Smooth muscle cell (in vitro differentiated cells): ENCODE results near the gene APP. TPM values are rescaled to one million over a fixed set of nuclear protein-coding genes. Genes with fewer than 3 reads are reported as not detected.
A peak's percentile ranks its signal among the peaks of the same experiment; 100 is the strongest.

Experiments
- DNase-seq: peaks from one replicate; lab custom pipeline; 2025; ENCODE audit not compliant: unreplicated experiment; lab: John Stamatoyannopoulos, UW
- H2AFZ ChIP-seq: fragments of 200-600 bp; sonication (generic); 2 replicates; pipeline ENCODE4 v1.6.0; 2016; ENCODE audit warnings: antibody characterized with exemption, low read depth, mild to moderate bottlenecking
- H3F3A ChIP-seq: fragments of 200-600 bp; sonication (generic); 2 replicates; pipeline ENCODE4 v1.6.0; 2017; ENCODE audit warnings: antibody characterized with exemption, low read depth
- H3K27ac ChIP-seq: fragments of 200-600 bp; sonication (generic); 2 replicates; pipeline ENCODE4 v1.5.1; 2016; ENCODE audit warnings: low read depth, mild to moderate bottlenecking
- H3K27me3 ChIP-seq: fragments of 200-600 bp; sonication (generic); 2 replicates; pipeline ENCODE4 v1.6.1; 2016; ENCODE audit warnings: low read depth, mild to moderate bottlenecking
- H3K36me3 ChIP-seq: fragments of 200-600 bp; sonication (generic); 2 replicates; pipeline ENCODE4 v1.5.1; 2016; ENCODE audit warnings: low read depth
- H3K4me1 ChIP-seq: fragments of 200-600 bp; sonication (generic); 2 replicates; pipeline ENCODE4 v1.5.1; 2016; ENCODE audit warnings: low read depth
- H3K4me2 ChIP-seq: fragments of 200-600 bp; sonication (generic); 2 replicates; pipeline ENCODE4 v1.6.0; 2016; ENCODE audit warnings: mild to moderate bottlenecking
- H3K4me3 ChIP-seq: fragments of 200-600 bp; sonication (generic); 2 replicates; pipeline ENCODE4 v1.5.1; 2016; ENCODE audit warnings: mild to moderate bottlenecking
- H3K79me2 ChIP-seq: fragments of 200-600 bp; sonication (generic); 2 replicates; pipeline ENCODE4 v1.6.0; 2016; ENCODE audit warnings: low read depth, mild to moderate bottlenecking
- H3K9ac ChIP-seq: fragments of 200-600 bp; sonication (generic); 2 replicates; pipeline ENCODE4 v1.6.0; 2016; ENCODE audit warnings: low read depth
- H3K9me3 ChIP-seq: fragments of 200-600 bp; sonication (generic); replicated peaks from 2 replicates; pipeline ENCODE4 v1.5.1; 2016; ENCODE audit warnings: low read depth
- H4K20me1 ChIP-seq: fragments of 200-600 bp; sonication (generic); 2 replicates; pipeline ENCODE4 v1.6.0; 2016; ENCODE audit warnings: low read depth
- WGBS: methylation state at CpG from one replicate; pipeline ENCODE4 v1.1.7; 2016; ENCODE audit warnings: low lambda C conversion rate; 5-methylcytosine and 5-hydroxymethylcytosine counted together
- polyA plus RNA-seq: library from polyadenylated mRNA; unstranded; fragments of >200 nt; fragmentation: Nextera tagmentation; extraction: Ambion mirVana; gene quantifications from 2 replicates; pipeline ENCODE4 v1.2.1, GENCODE V29; 2016
- total RNA-seq: library from RNA; depleted of rRNA; stranded (reverse); fragments of >200 nt; gene quantifications from 2 replicates; pipeline ENCODE4 v1.2.3, GENCODE V29; 2014
- TF ChIP-seq, protein P1 (sequence below): fragments of 200-600 bp; sonication (generic); IDR thresholded peaks from 2 replicates; pipeline ENCODE4 v1.5.1; 2017; ENCODE audit warnings: borderline replicate concordance, mild to moderate bottlenecking, antibody characterized with exemption; ENCODE audit not compliant: insufficient read depth, poor library complexity, severe bottlenecking

The APP gene
- total and polyA plus RNA-seq, 2 experiments from 2014 or later, result 65.3 to 459 TPM

DNA sequence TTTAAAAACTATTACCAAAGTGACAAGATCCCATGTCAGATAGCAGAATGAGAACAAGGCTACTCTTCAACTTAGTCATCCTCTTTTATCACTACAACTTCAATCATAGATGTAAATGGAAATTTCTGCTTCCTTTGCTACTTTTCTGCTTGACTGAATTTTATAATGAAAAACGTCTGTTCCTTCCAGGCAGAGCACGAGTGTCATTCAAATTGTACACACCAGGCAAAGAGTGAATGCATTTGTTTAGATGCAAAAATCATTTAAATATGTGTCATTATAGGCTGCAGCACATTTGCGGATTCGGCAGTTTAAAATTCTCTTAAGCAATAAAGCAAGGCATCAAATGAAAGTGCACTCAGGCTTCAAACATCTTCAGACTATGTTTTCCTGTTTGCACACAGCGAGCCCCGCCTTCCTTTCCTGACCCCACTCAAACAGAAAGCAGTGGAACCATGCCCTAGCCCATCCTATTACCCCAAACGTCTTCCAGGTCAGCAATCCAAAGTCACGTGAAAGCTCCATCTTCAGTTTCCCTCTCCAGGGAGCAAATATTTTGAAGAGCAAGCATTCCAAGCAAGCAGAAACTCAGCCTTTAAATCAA, 99.6 kb downstream of the APP start:
- Histone ChIP-seq H3K4me3 (peak overlapping the region; percentile 10), H3K4me2 (peak overlapping the region; percentile 58), H3K79me2 (peaks cover 96% of the 10 kb centered on the region), H3K27me3 (no peaks in the 10 kb centered on the region), H3K4me1 (peaks cover 33% of the 10 kb centered on the region), H3K27ac (peak overlapping the region; percentile 85), H3K9me3 (no peaks in the 10 kb centered on the region), H2AFZ (no peak overlapping the region), H3K9ac (no peak overlapping the region), H4K20me1 (peaks cover 85% of the 10 kb centered on the region), H3K36me3 (no peaks in the 10 kb centered on the region), H3F3A (peaks cover 22% of the 10 kb centered on the region)
- DNase-seq, result no peak
- 41% methylated on average over 8 of the region's 8 CpGs for WGBS
- TF ChIP-seq, protein P1, sequence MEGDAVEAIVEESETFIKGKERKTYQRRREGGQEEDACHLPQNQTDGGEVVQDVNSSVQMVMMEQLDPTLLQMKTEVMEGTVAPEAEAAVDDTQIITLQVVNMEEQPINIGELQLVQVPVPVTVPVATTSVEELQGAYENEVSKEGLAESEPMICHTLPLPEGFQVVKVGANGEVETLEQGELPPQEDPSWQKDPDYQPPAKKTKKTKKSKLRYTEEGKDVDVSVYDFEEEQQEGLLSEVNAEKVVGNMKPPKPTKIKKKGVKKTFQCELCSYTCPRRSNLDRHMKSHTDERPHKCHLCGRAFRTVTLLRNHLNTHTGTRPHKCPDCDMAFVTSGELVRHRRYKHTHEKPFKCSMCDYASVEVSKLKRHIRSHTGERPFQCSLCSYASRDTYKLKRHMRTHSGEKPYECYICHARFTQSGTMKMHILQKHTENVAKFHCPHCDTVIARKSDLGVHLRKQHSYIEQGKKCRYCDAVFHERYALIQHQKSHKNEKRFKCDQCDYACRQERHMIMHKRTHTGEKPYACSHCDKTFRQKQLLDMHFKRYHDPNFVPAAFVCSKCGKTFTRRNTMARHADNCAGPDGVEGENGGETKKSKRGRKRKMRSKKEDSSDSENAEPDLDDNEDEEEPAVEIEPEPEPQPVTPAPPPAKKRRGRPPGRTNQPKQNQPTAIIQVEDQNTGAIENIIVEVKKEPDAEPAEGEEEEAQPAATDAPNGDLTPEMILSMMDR, result no peak

DNA sequence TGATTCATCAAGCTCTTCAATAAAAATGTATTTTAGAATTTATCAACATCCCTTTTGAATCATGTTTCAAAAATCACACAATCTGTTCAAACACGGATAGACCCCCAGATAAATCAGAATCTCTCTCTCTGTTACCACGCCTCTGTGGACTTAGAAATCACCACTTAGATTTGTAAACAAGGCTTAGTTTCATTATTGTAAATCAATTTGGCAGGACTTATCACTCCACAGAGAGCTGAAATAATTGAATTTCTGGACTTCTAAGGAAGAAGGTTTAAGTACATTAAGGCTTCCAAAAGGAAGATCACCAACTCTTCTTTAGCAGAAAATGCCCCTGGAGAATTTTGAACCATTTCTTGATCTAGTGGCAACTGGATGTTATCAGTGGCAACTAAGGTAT, 100.4 kb downstream of the APP start:
- Histone ChIP-seq H3K9ac (no peak overlapping the region), H3K4me3 (no peak overlapping the region), H3K79me2 (peaks cover 96% of the 10 kb centered on the region), H3K27me3 (no peaks in the 10 kb centered on the region), H3F3A (peaks cover 22% of the 10 kb centered on the region), H4K20me1 (peaks cover 93% of the 10 kb centered on the region), H3K9me3 (no peaks in the 10 kb centered on the region), H3K4me1 (peaks cover 40% of the 10 kb centered on the region), H3K4me2 (no peak overlapping the region), H3K27ac (no peak overlapping the region), H3K36me3 (no peaks in the 10 kb centered on the region), H2AFZ (no peak overlapping the region)
- TF ChIP-seq, protein P1, result no peak
- no peak for DNase-seq
- WGBS, result 77% methylated on average over 2 of the region's 2 CpGs

DNA sequence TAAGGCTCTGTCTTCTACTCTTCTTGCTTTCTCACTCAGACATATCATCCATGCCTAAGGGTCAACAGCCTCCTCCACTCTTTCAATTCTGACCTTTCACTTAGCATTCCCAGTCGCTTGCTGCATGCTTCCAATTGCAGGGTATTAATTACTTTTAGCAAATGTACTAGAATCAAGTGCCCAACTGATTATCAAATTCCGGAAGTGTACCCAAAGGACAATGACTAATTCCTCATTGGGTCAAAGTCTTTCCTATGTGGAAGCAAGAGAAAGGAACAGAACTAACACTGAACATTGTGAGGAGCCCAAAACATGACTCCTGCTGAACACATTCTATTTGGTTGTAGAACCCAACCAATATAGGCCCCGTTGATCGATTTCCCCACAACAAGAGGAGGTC, 101.8 kb downstream of the APP start:
- Histone ChIP-seq H3K4me1 (peaks cover 42% of the 10 kb centered on the region), H3K9me3 (no peaks in the 10 kb centered on the region), H3K27ac (no peak overlapping the region), H3K4me3 (no peak overlapping the region), H3K36me3 (no peaks in the 10 kb centered on the region), H3K9ac (no peak overlapping the region), H4K20me1 (peaks cover 96% of the 10 kb centered on the region), H3K27me3 (no peaks in the 10 kb centered on the region), H2AFZ (no peak overlapping the region), H3F3A (peaks cover 22% of the 10 kb centered on the region), H3K4me2 (no peak overlapping the region), H3K79me2 (peaks cover 96% of the 10 kb centered on the region)
- TF ChIP-seq, protein P1, result no peak
- DNase-seq, result no peak
- 86% methylated on average over 4 of the region's 4 CpGs for WGBS
